CD4-positive, alpha-beta T cell (primary cell): ENCODE data around the gene SUGP1. TPM values are rescaled to one million over a fixed set of nuclear protein-coding genes. Genes with fewer than 3 reads are reported as not detected.

Source experiments
- ATAC-seq: fragments of 200-7000 bp; cut with Tn5 transposase; one replicate; pipeline ENCODE4 v1.10.0; 2022; ENCODE audit warnings: mild to moderate bottlenecking; ENCODE audit not compliant: poor library complexity
- CTCF ChIA-PET: fragments of 350-600 bp; sonication (Branson Sonifier 250); formaldehyde crosslinking; loops from one replicate; lab custom pipeline; 2021; ENCODE audit warnings: antibody characterized with exemption, inconsistent platforms; lab: Charles Lee
- POLR2A ChIA-PET: fragments of 350-600 bp; sonication (Branson Sonifier 250); formaldehyde crosslinking; loops from one replicate; lab custom pipeline; 2021; ENCODE audit warnings: antibody characterized with exemption, inconsistent platforms; lab: Charles Lee
- DNase-seq, 14 experiments: peaks; one replicate each; pipeline ENCODE4 v3.0.0-alpha.2; 2013 to 2020; ENCODE audit warnings: mixed read lengths in 2 of 14
- H3K27ac ChIP-seq, 2 donors: one replicate each; pipeline versions ENCODE4 v1.5.1 to v1.7.0; 2013; ENCODE audit warnings: low read length in 2 of 2, low read depth in 1 of 2, mild to moderate bottlenecking in 1 of 2
- H3K27me3 ChIP-seq, 2 experiments: 1 replicate in 1 of 2; 2 replicates in 1 of 2; pipeline versions ENCODE4 v1.6.1 to v1.7.0; 2013; ENCODE audit warnings: low read length in 2 of 2, control low read depth in 1 of 2, mild to moderate bottlenecking in 1 of 2, moderate library complexity in 1 of 2; ENCODE audit not compliant: insufficient read depth in 2 of 2, control insufficient read depth in 1 of 2
- H3K36me3 ChIP-seq: one replicate; pipeline ENCODE4 v1.6.1; 2013; ENCODE audit warnings: low read length, control low read depth; ENCODE audit not compliant: insufficient read depth
- H3K4me1 ChIP-seq: one replicate; pipeline ENCODE4 v1.6.1; 2013; ENCODE audit warnings: low read length, control low read depth; ENCODE audit not compliant: insufficient read depth
- H3K4me3 ChIP-seq: one replicate; pipeline ENCODE4 v1.5.1; 2013; ENCODE audit warnings: mild to moderate bottlenecking, low read length, moderate library complexity
- H3K9me3 ChIP-seq, 2 experiments: 1 replicate in 1 of 2; 2 replicates in 1 of 2; pipeline versions ENCODE4 v1.6.1 to v1.7.0; 2013; ENCODE audit warnings: low read length in 2 of 2, mild to moderate bottlenecking in 2 of 2, control low read depth in 1 of 2, moderate library complexity in 1 of 2; ENCODE audit not compliant: control insufficient read depth in 1 of 2, insufficient read depth in 1 of 2
- H3K27ac Mint-ChIP-seq: one replicate; pipeline ENCODE4 v1.8.0; 2020; ENCODE audit warnings: mixed read lengths
- H3K27me3 Mint-ChIP-seq: one replicate; pipeline ENCODE4 v1.8.0; 2021; ENCODE audit warnings: mixed read lengths
- H3K36me3 Mint-ChIP-seq: one replicate; pipeline ENCODE4 v1.8.0; 2021; ENCODE audit warnings: low read depth, mixed read lengths
- H3K4me1 Mint-ChIP-seq: one replicate; pipeline ENCODE4 v1.8.0; 2021; ENCODE audit warnings: low read depth, mixed read lengths
- H3K4me3 Mint-ChIP-seq: one replicate; pipeline ENCODE4 v1.8.0; 2020; ENCODE audit warnings: mild to moderate bottlenecking, mixed read lengths
- H3K9me3 Mint-ChIP-seq: one replicate; pipeline ENCODE4 v1.8.0; 2020; ENCODE audit warnings: mixed read lengths
- intact Hi-C, 2 experiments: fragments of 100-400 bp; cut with DNase I in 1 of 2; cut with micrococcal nuclease in 1 of 2; formaldehyde crosslinking; loops; one replicate each; pipeline versions ENCODE4 v1.15.1 to v1.9.0; 2023 to 2025; cut with DNase I, micrococcal nuclease
- total RNA-seq, 174 experiments: library from RNA in 2 of 174; stranded (reverse) in 2 of 174; gene quantifications; one replicate each; pipeline ENCODE4 v1.2.3 and lab custom pipeline; 2021 to 2026
- TF ChIP-seq, protein P1 (sequence below): fragments of 200-600 bp; IDR thresholded peaks from one replicate; pipeline ENCODE4 v1.8.0; 2022; ENCODE audit warnings: antibody characterized with exemption, mild to moderate bottlenecking

The SUGP1 gene
- total RNA-seq, 2 experiments from 2014 or later: 49.7 to 56.0 TPM

DNA sequence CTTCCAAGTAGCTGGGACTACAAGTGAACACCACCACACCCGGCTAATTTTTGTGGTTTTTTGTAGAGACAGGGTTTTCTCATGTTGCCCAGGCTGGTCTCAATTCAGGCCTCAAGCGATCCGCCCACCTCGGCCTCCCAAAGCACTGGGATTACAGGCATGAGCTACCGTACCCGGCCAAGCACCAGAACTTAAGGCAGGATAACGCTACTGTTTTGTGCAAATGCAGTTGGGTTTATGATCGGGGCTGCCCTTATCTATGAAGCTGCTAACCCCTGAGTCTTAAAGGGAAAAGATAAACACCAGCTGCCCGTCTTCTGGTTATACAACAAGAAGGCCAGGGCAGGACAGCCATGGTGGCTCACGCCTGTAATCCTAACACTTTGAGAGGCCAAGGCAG lies 34.6 kb downstream of the SUGP1 start:
- H3K27ac ChIP-seq: no peak overlapping the region
- H3K9me3 ChIP-seq: peaks cover 0 to 5% of the 10 kb centered on the region in 2 experiments
- intact Hi-C loops: no loop called here
- H3K4me3 ChIP-seq: no peak overlapping the region
- ChIA-PET POLR2A (no interaction called here), CTCF (no interaction called here)
- Mint-ChIP-seq H3K4me1 (no peaks in the 10 kb centered on the region), H3K27me3 (no peaks in the 10 kb centered on the region), H3K4me3 (no peak overlapping the region), H3K36me3 (peaks cover 80% of the 10 kb centered on the region), H3K9me3 (no peaks in the 10 kb centered on the region), H3K27ac (no peak overlapping the region)
- TF ChIP-seq, protein P1, sequence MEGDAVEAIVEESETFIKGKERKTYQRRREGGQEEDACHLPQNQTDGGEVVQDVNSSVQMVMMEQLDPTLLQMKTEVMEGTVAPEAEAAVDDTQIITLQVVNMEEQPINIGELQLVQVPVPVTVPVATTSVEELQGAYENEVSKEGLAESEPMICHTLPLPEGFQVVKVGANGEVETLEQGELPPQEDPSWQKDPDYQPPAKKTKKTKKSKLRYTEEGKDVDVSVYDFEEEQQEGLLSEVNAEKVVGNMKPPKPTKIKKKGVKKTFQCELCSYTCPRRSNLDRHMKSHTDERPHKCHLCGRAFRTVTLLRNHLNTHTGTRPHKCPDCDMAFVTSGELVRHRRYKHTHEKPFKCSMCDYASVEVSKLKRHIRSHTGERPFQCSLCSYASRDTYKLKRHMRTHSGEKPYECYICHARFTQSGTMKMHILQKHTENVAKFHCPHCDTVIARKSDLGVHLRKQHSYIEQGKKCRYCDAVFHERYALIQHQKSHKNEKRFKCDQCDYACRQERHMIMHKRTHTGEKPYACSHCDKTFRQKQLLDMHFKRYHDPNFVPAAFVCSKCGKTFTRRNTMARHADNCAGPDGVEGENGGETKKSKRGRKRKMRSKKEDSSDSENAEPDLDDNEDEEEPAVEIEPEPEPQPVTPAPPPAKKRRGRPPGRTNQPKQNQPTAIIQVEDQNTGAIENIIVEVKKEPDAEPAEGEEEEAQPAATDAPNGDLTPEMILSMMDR: no peak
- no peaks in the 10 kb centered on the region for H3K4me1 ChIP-seq
- H3K27me3 ChIP-seq: no peaks in the 10 kb centered on the region
- H3K36me3 ChIP-seq: peaks cover 59% of the 10 kb centered on the region
- ATAC-seq (no peak), DNase-seq (no peak)

DNA sequence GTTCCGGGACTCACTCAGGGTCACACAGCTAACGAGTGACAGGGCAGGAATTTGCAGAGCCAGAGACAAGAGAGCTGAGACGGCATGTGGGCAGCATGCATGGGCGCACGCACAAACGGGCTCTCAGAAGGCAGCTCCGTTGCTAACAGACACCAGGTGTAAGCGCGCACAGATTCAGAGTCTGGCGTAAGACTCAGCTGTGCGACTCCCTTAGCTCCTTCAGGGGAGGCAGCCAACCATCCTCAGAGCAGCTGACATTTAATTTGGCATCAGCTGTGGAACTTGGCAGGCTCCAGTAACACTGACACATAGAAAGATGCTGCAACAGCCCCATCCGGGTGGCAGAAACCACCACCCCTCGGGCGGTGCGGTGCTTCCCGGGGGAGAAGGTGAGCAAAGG lies 39.7 kb downstream of the SUGP1 start:
- TF ChIP-seq, protein P1: no peak
- no peak overlapping the region for H3K4me3 Mint-ChIP-seq
- POLR2A ChIA-PET: no interaction called here

DNA sequence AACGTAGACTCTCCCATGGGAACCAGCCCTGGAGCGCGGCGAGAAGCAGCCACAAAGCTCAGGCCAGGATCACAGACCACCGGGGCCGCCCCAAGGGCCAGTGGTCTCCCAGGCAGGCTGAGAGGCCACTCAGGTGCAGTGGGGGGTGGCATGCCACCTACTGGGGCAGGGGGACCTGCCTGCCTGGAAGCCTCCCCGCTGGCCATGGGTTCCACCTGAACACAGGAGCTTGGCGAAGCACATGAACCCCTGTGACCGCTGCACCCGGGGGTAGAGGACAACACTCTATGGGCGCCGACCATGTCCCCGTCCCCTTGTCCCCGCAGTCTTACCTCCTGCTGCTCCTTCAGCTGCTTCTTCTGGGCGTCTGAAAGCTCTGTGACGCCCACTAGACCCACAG lies 40.5 kb downstream of the SUGP1 start:
- H3K4me3 Mint-ChIP-seq: no peak overlapping the region
- Histone ChIP-seq H3K27ac (no peak overlapping the region), H3K27me3 (no peaks in the 10 kb centered on the region), H3K4me3 (no peak overlapping the region), H3K9me3 (peaks cover 0 to 3% of the 10 kb centered on the region in 2 experiments), H3K4me1 (no peaks in the 10 kb centered on the region), H3K36me3 (peaks cover 65% of the 10 kb centered on the region)
- CTCF ChIA-PET: no interaction called here
- TF ChIP-seq, protein P1: no peak
- intact Hi-C loops: no loop called here
- POLR2A ChIA-PET: no interaction called here
- no peaks in the 10 kb centered on the region for H3K27me3 Mint-ChIP-seq
- no peaks in the 10 kb centered on the region for H3K9me3 Mint-ChIP-seq
- peaks cover 81% of the 10 kb centered on the region for H3K36me3 Mint-ChIP-seq
- no peak for DNase-seq
- H3K27ac Mint-ChIP-seq: no peak overlapping the region
- no peak for ATAC-seq
- H3K4me1 Mint-ChIP-seq: no peaks in the 10 kb centered on the region

More for the DNA sequence above, 39.7 kb downstream of the SUGP1 start:
- Histone ChIP-seq H3K27ac (no peak overlapping the region), H3K36me3 (peaks cover 64% of the 10 kb centered on the region), H3K4me1 (no peaks in the 10 kb centered on the region), H3K27me3 (no peaks in the 10 kb centered on the region), H3K4me3 (no peak overlapping the region), H3K9me3 (peaks cover 0 to 5% of the 10 kb centered on the region in 2 experiments)
- CTCF ChIA-PET: no interaction called here
- intact Hi-C loops: no loop called here
- H3K9me3 Mint-ChIP-seq: no peaks in the 10 kb centered on the region
- peaks cover 85% of the 10 kb centered on the region for H3K36me3 Mint-ChIP-seq
- no peak for ATAC-seq
- no peak for DNase-seq
- no peak overlapping the region for H3K27ac Mint-ChIP-seq
- no peaks in the 10 kb centered on the region for H3K4me1 Mint-ChIP-seq
- H3K27me3 Mint-ChIP-seq: no peaks in the 10 kb centered on the region
